ENCODE measurements around the gene CAMTA1.

DNA sequence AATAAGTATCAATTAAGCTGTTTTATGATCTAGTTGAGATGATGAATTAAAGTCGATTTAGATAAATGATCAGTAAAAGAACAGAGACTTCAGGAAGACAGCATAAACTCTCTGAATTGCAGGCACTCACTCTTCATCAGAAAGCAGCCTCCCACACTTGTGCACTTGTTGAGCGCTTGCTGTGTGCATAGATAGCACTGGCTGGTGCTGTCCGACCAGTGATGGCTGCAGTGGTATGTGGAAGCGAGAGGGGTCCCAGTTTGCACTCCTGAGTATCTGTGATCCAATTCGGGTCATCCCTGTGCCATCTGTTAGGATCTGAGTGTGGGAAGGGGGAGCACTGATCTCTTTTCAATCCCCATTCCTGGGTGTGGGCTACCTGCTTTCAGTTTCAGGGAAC lies 137.8 kb downstream of the CAMTA1 start:
- TF ChIP-seq, protein P1, sequence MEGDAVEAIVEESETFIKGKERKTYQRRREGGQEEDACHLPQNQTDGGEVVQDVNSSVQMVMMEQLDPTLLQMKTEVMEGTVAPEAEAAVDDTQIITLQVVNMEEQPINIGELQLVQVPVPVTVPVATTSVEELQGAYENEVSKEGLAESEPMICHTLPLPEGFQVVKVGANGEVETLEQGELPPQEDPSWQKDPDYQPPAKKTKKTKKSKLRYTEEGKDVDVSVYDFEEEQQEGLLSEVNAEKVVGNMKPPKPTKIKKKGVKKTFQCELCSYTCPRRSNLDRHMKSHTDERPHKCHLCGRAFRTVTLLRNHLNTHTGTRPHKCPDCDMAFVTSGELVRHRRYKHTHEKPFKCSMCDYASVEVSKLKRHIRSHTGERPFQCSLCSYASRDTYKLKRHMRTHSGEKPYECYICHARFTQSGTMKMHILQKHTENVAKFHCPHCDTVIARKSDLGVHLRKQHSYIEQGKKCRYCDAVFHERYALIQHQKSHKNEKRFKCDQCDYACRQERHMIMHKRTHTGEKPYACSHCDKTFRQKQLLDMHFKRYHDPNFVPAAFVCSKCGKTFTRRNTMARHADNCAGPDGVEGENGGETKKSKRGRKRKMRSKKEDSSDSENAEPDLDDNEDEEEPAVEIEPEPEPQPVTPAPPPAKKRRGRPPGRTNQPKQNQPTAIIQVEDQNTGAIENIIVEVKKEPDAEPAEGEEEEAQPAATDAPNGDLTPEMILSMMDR (IDR thresholded peaks at IDR 0.05), result no peak
- TF ChIP-seq SIN3A (IDR thresholded peaks at IDR 0.05; ENCODE audit: borderline replicate concordance, insufficient read depth, low read depth, low read length), result no peak
- TF ChIP-seq, protein P2, sequence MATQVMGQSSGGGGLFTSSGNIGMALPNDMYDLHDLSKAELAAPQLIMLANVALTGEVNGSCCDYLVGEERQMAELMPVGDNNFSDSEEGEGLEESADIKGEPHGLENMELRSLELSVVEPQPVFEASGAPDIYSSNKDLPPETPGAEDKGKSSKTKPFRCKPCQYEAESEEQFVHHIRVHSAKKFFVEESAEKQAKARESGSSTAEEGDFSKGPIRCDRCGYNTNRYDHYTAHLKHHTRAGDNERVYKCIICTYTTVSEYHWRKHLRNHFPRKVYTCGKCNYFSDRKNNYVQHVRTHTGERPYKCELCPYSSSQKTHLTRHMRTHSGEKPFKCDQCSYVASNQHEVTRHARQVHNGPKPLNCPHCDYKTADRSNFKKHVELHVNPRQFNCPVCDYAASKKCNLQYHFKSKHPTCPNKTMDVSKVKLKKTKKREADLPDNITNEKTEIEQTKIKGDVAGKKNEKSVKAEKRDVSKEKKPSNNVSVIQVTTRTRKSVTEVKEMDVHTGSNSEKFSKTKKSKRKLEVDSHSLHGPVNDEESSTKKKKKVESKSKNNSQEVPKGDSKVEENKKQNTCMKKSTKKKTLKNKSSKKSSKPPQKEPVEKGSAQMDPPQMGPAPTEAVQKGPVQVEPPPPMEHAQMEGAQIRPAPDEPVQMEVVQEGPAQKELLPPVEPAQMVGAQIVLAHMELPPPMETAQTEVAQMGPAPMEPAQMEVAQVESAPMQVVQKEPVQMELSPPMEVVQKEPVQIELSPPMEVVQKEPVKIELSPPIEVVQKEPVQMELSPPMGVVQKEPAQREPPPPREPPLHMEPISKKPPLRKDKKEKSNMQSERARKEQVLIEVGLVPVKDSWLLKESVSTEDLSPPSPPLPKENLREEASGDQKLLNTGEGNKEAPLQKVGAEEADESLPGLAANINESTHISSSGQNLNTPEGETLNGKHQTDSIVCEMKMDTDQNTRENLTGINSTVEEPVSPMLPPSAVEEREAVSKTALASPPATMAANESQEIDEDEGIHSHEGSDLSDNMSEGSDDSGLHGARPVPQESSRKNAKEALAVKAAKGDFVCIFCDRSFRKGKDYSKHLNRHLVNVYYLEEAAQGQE (IDR thresholded peaks at IDR 0.05; ENCODE audit: insufficient read depth in 1 of 2, low read depth in 2 of 2, low read length in 1 of 2), result no peak
- no peak for TF ChIP-seq TCF7L2 (IDR thresholded peaks at IDR 0.05; ENCODE audit: low read depth, low read length)
- TF ChIP-seq POLR2AphosphoS5 (IDR thresholded peaks at IDR 0.05; ENCODE audit: low read depth, low read length), result no peak
